Right cardiac atrium (tissue), 5 donors: ENCODE measurements around the gene TCAP. TPM values are rescaled to one million over a fixed set of nuclear protein-coding genes. Genes with fewer than 3 reads are reported as not detected.

Source experiments
- ATAC-seq, 2 donors: fragments of 200-7000 bp; cut with Tn5 transposase; one replicate each; pipeline versions ENCODE4 v1.8.0 to v1.9.1; 2020; ENCODE audit warnings: moderate library complexity in 2 of 2, mild to moderate bottlenecking in 1 of 2
- DNase-seq, 3 donors: peaks; one replicate each; pipeline ENCODE4 v3.0.0-alpha.2; 2020
- H3K27ac ChIP-seq: one replicate; pipeline ENCODE4 v1.5.1; 2013; ENCODE audit warnings: mild to moderate bottlenecking, low read length, control low read depth, moderate library complexity
- H3K27me3 ChIP-seq: one replicate; pipeline ENCODE4 v1.6.1; 2013; ENCODE audit not compliant: control insufficient read depth, insufficient read depth
- H3K4me1 ChIP-seq: one replicate; pipeline ENCODE4 v1.6.1; 2013; ENCODE audit warnings: low read length; ENCODE audit not compliant: control insufficient read depth, insufficient read depth
- H3K4me3 ChIP-seq: one replicate; pipeline ENCODE4 v1.5.1; 2013; ENCODE audit warnings: low read length, control low read depth
- H3K9me3 ChIP-seq: one replicate; pipeline ENCODE4 v1.6.1; 2013; ENCODE audit warnings: low read length; ENCODE audit not compliant: control insufficient read depth
- WGBS: extraction: QIAGEN DNeasy Blood & Tissue Kit; methylation state at CpG from one replicate; pipeline ENCODE4 v1.1.7; 2013; 5-methylcytosine and 5-hydroxymethylcytosine counted together
- intact Hi-C, 4 donors: fragments of 100-400 bp; cut with DNase I; formaldehyde crosslinking; loops; one replicate each; pipeline versions ENCODE4 v1.11.0 to v1.14.0; 2022 to 2023
- long read RNA-seq, 4 donors: library from polyadenylated mRNA; unstranded; transcript quantifications; one replicate each; pipeline ENCODE4 v2.0.0, GENCODE V29; 2020 to 2021
- polyA plus RNA-seq: library from polyadenylated mRNA; stranded (reverse); fragments of 200-250 nt; gene quantifications from one replicate; pipeline ENCODE4 v1.2.3, GENCODE V29; 2013
- total RNA-seq, 4 donors: library from RNA; stranded (reverse); fragmentation: NEBNext Ultra II Directional; extraction: Animal tissue kit (Norgen Biotek cat#: 25700); gene quantifications; one replicate each; pipeline ENCODE4 v1.2.1, GENCODE V29; 2021
- donor health status: healthy with polysubstance abuse.
- donor health status: DM: no; HTN: yes; CAD: no.
- donor health status: DM: no; HTN: no; CAD: no.
- donor health status: DM: no; HTN: yes; CAD: no; lungs with severe emphysema.
- donor health status: DM: yes; HTN: yes; CAD: no.

Gene TCAP
- total RNA-seq (1,000 to 10,000 TPM; 2,357 to 4,356 (median 2,957) TPM), polyA plus RNA-seq (4,928 TPM)
- long read RNA-seq, donor 1, transcript TCAP-201 (2 exons, 2,123 nt): major isoform, 1,097 of 1,309 reads
- long read RNA-seq, donor 1, partial matches to known transcripts: 0 of 1,309 reads
- long read RNA-seq, donor 1, other reads (novel, unspliced or antisense): 212 of 1,309 reads
- long read RNA-seq, donor 2, transcript TCAP-201 (2 exons, 2,123 nt): major isoform, 1,437 of 1,987 reads
- long read RNA-seq, donor 2, partial matches to known transcripts: 2 of 1,987 reads
- long read RNA-seq, donor 2, other reads (novel, unspliced or antisense): 548 of 1,987 reads
- long read RNA-seq, donor 3, transcript TCAP-201 (2 exons, 2,123 nt): major isoform, 791 of 861 reads
- long read RNA-seq, donor 3, partial matches to known transcripts: 0 of 861 reads
- long read RNA-seq, donor 3, other reads (novel, unspliced or antisense): 70 of 861 reads
- long read RNA-seq, donor 4, transcript TCAP-201 (2 exons, 2,123 nt): major isoform, 1,595 of 2,044 reads
- long read RNA-seq, donor 4, partial matches to known transcripts: 4 of 2,044 reads
- long read RNA-seq, donor 4, other reads (novel, unspliced or antisense): 445 of 2,044 reads

GRCh38 chr17:39664581-39665561, at the start of gene TCAP:
Gene TCAP (plus strand): TSS chr17:39665349. CDS start chr17:39665360, 11 bp downstream.
- peak within 1 kb of the TSS; percentile 90 for H3K27ac ChIP-seq
- H3K4me3 ChIP-seq: peak within 1 kb of the TSS; percentile 25
- no peaks in the 10 kb centered on the region for H3K9me3 ChIP-seq
- DNase-seq (peak in 2 of 3 donors; percentile 72 to 81), ATAC-seq (peak; percentile 38)
- 35% methylated on average over 15 of the region's 15 CpGs for WGBS
- no peaks in the 10 kb centered on the region for H3K27me3 ChIP-seq
- intact Hi-C loops: loop anchor here in 1 of 4 donors (10.0 kb wide), 1 partner anchor 60 kb away; no protein-coding TSS in a partner anchor
- peaks cover 4% of the 10 kb centered on the region for H3K4me1 ChIP-seq

GRCh38 chr17:39615434-39615833, 49.7 kb upstream of the TCAP start:
- 62% methylated on average over 6 of the region's 6 CpGs for WGBS
- no peak overlapping the region for H3K4me3 ChIP-seq
- intact Hi-C loops: loop anchor here in 1 of 4 donors (5.0 kb wide), 1 partner anchor 38 kb away; no protein-coding TSS in a partner anchor
- H3K9me3 ChIP-seq: no peaks in the 10 kb centered on the region
- no peak overlapping the region for H3K27ac ChIP-seq
- no peaks in the 10 kb centered on the region for H3K27me3 ChIP-seq
- ATAC-seq (no peak), DNase-seq (peak in 1 of 3 donors; percentile 22)
- H3K4me1 ChIP-seq: no peaks in the 10 kb centered on the region

GRCh38 chr17:39617100-39617445, 48.1 kb upstream of the TCAP start:
- H3K27me3 ChIP-seq: no peaks in the 10 kb centered on the region
- H3K27ac ChIP-seq: no peak overlapping the region
- H3K9me3 ChIP-seq: no peaks in the 10 kb centered on the region
- WGBS: 85% methylated on average over 3 of the region's 3 CpGs
- no peaks in the 10 kb centered on the region for H3K4me1 ChIP-seq
- intact Hi-C loops: loop anchor here in 1 of 4 donors (5.0 kb wide), 1 partner anchor 40 kb away; no protein-coding TSS in a partner anchor
- ATAC-seq (no peak), DNase-seq (no peak)
- no peak overlapping the region for H3K4me3 ChIP-seq

GRCh38 chr17:39617446-39618245, 47.5 kb upstream of the TCAP start:
- Histone ChIP-seq H3K27me3 (no peaks in the 10 kb centered on the region), H3K4me3 (peak overlapping the region; percentile 91), H3K4me1 (no peaks in the 10 kb centered on the region), H3K27ac (no peak overlapping the region), H3K9me3 (no peaks in the 10 kb centered on the region)
- DNase-seq (peak; percentile 61 to 89 (median 85)), ATAC-seq (peak; percentile 34 to 49)
- WGBS: 2% methylated on average over 79 of the region's 79 CpGs
- intact Hi-C loops: loop anchor here in 1 of 4 donors (2.0 to 5.0 kb wide), 2 partner anchors 40 to 137 kb away; no protein-coding TSS in a partner anchor

- no peaks in the 10 kb centered on the region for H3K27me3 ChIP-seq
- H3K4me1 ChIP-seq: no peaks in the 10 kb centered on the region
- 4% methylated on average over 33 of the region's 33 CpGs for WGBS
- peak in 1 of 3 donors; percentile 67 for DNase-seq
- peak overlapping the region; percentile 91 for H3K4me3 ChIP-seq
- no peak for ATAC-seq
- intact Hi-C loops: loop anchor here in 1 of 4 donors (2.0 to 5.0 kb wide), 2 partner anchors 41 to 136 kb away; no protein-coding TSS in a partner anchor
- no peaks in the 10 kb centered on the region for H3K9me3 ChIP-seq
- no peak overlapping the region for H3K27ac ChIP-seq
Observed at GRCh38 chr17:39618246-39618913, 46.8 kb upstream of the TCAP start.

GRCh38 chr17:39618956-39619785, 46.0 kb upstream of the TCAP start:
- Histone ChIP-seq H3K4me3 (no peak overlapping the region), H3K4me1 (no peaks in the 10 kb centered on the region), H3K27ac (no peak overlapping the region), H3K27me3 (no peaks in the 10 kb centered on the region), H3K9me3 (no peaks in the 10 kb centered on the region)
- intact Hi-C loops: loop anchor here in 1 of 4 donors (2.0 to 5.0 kb wide), 2 partner anchors 42 to 136 kb away; no protein-coding TSS in a partner anchor
- 53% methylated on average over 13 of the region's 13 CpGs for WGBS
- DNase-seq (no peak), ATAC-seq (no peak)

- no peaks in the 10 kb centered on the region for H3K9me3 ChIP-seq
- intact Hi-C loops: loop anchor here (2.0 to 10.0 kb wide), 6 partner anchors 42 to 135 kb away; no protein-coding TSS in a partner anchor
- DNase-seq: no peak
- no peak overlapping the region for H3K4me3 ChIP-seq
- ATAC-seq: no peak
- H3K4me1 ChIP-seq: no peaks in the 10 kb centered on the region
- no peaks in the 10 kb centered on the region for H3K27me3 ChIP-seq
- 70% methylated on average over 1 of the region's 1 CpG for WGBS
- no peak overlapping the region for H3K27ac ChIP-seq
Observed at GRCh38 chr17:39619786-39620101, 45.4 kb upstream of the TCAP start.

GRCh38 chr17:39621523-39622379, 43.4 kb upstream of the TCAP start:
- Histone ChIP-seq H3K9me3 (no peaks in the 10 kb centered on the region), H3K4me1 (no peaks in the 10 kb centered on the region), H3K27ac (no peak overlapping the region), H3K4me3 (no peak overlapping the region), H3K27me3 (no peaks in the 10 kb centered on the region)
- intact Hi-C loops: loop anchor here (2.0 to 10.0 kb wide), 5 partner anchors 53 to 131 kb away; no protein-coding TSS in a partner anchor
- ATAC-seq (peak; percentile 56 to 72), DNase-seq (peak; percentile 79 to 92 (median 92))
- 10% methylated on average over 26 of the region's 26 CpGs for WGBS
